HG02870 (cell line): ENCODE data around the gene BUB3.

Source experiments
- ATAC-seq: cut with Tn5 transposase; IDR thresholded peaks from one replicate; pipeline ENCODE4 v1.9.1; 2021; ENCODE audit warnings: mild to moderate bottlenecking, moderate library complexity; ENCODE audit not compliant: unreplicated experiment

The BUB3 gene

GRCh38 chr10:123140983-123141390, 13.2 kb upstream of the BUB3 start:
- ATAC-seq = no peak

- no peak for ATAC-seq
Measured at GRCh38 chr10:123141791-123142700, 12.2 kb upstream of the BUB3 start.

GRCh38 chr10:123142701-123143161, 11.5 kb upstream of the BUB3 start:
- ATAC-seq = no peak

GRCh38 chr10:123143162-123143824, 10.9 kb upstream of the BUB3 start:
- no peak for ATAC-seq

GRCh38 chr10:123143825-123144168, 10.4 kb upstream of the BUB3 start:
- no peak for ATAC-seq

GRCh38 chr10:123144697-123145541, 9.3 kb upstream of the BUB3 start:
- no peak for ATAC-seq

GRCh38 chr10:123145542-123146012, 8.6 kb upstream of the BUB3 start:
- ATAC-seq = no peak

- no peak for ATAC-seq
Measured at GRCh38 chr10:123146013-123146893, 7.9 kb upstream of the BUB3 start.

GRCh38 chr10:123146894-123147634, 7.1 kb upstream of the BUB3 start:
- ATAC-seq = no peak

GRCh38 chr10:123147635-123148413, 6.4 kb upstream of the BUB3 start, which contains the start of gene HMX2:
HMX2 (plus strand) TSS chr10:123148136; CDS start chr10:123148379, 243 bp downstream.
- no peak for ATAC-seq

GRCh38 chr10:123148414-123149161, 5.6 kb upstream of the BUB3 start:
- ATAC-seq = no peak

- no peak for ATAC-seq
Measured at GRCh38 chr10:123149162-123149567, 5.0 kb upstream of the BUB3 start.

- ATAC-seq = no peak
Measured at GRCh38 chr10:123149568-123150270, 4.5 kb upstream of the BUB3 start.

GRCh38 chr10:123150271-123150985, 3.8 kb upstream of the BUB3 start:
- no peak for ATAC-seq

- ATAC-seq = no peak
Measured at GRCh38 chr10:123150986-123151736, 3.0 kb upstream of the BUB3 start.

GRCh38 chr10:123151737-123152135, 2.5 kb upstream of the BUB3 start:
- no peak for ATAC-seq
